HG03520 (cell line): ENCODE data around the gene FOXN3.
"Not testable (repeated sequence)": the region's sequence is repeated elsewhere in the genome, so short reads cannot be mapped to it uniquely, and the experiment has no call there.

Experiments
- ATAC-seq: cut with Tn5 transposase; IDR thresholded peaks from one replicate; pipeline ENCODE4 v1.9.1; 2021; ENCODE audit warnings: mild to moderate bottlenecking, moderate library complexity; ENCODE audit not compliant: unreplicated experiment

FOXN3 gene

GRCh38 chr14:89206389-89207031 lies 210.5 kb downstream of the FOXN3 start:
- no peak for ATAC-seq

- no peak for ATAC-seq
These were observed 211.8 kb downstream of the FOXN3 start for GRCh38 chr14:89205137-89205740.

- ATAC-seq: no peak
These were observed 214.4 kb downstream of the FOXN3 start for GRCh38 chr14:89202413-89203190.

GRCh38 chr14:89201645-89202044 lies 215.4 kb downstream of the FOXN3 start:
- no peak for ATAC-seq

- ATAC-seq: not testable (repeated sequence)
These were observed 217.7 kb downstream of the FOXN3 start for GRCh38 chr14:89199357-89199756.

- ATAC-seq: no peak
These were observed 218.3 kb downstream of the FOXN3 start for GRCh38 chr14:89198544-89199329.

- no peak for ATAC-seq
These were observed 219.4 kb downstream of the FOXN3 start for GRCh38 chr14:89197623-89198022.

GRCh38 chr14:89196545-89196944 lies 220.5 kb downstream of the FOXN3 start:
- ATAC-seq: no peak

- ATAC-seq: no peak
These were observed 222.7 kb downstream of the FOXN3 start for GRCh38 chr14:89194376-89194775.

GRCh38 chr14:89190765-89191513 lies 226.1 kb downstream of the FOXN3 start:
- no peak for ATAC-seq

- no peak for ATAC-seq
These were observed 228.5 kb downstream of the FOXN3 start for GRCh38 chr14:89188492-89188891.

GRCh38 chr14:89187501-89187900 lies 229.5 kb downstream of the FOXN3 start:
- ATAC-seq: no peak

- ATAC-seq: no peak
These were observed 230.1 kb downstream of the FOXN3 start for GRCh38 chr14:89186856-89187376.

- ATAC-seq: no peak
These were observed 230.8 kb downstream of the FOXN3 start for GRCh38 chr14:89185919-89186855.

- no peak for ATAC-seq
These were observed 232.1 kb downstream of the FOXN3 start for GRCh38 chr14:89184952-89185351.

- no peak for ATAC-seq
These were observed 234.7 kb downstream of the FOXN3 start for GRCh38 chr14:89182326-89182725.

- ATAC-seq: no peak
These were observed 236.5 kb downstream of the FOXN3 start for GRCh38 chr14:89180546-89180945.

- ATAC-seq: no peak
These were observed 237.1 kb downstream of the FOXN3 start for GRCh38 chr14:89179891-89180404.
